Lower lobe of right lung (tissue), 2 donors: ENCODE measurements around the gene SHROOM2. TPM values are rescaled to one million over a fixed set of nuclear protein-coding genes. Genes with fewer than 3 reads are reported as not detected.
A peak's percentile ranks its signal among the peaks of the same experiment; 100 is the strongest.

Experiments used
- ATAC-seq, 2 donors: fragments of 200-7000 bp; cut with Tn5 transposase; one replicate each; pipeline ENCODE4 v1.9.1; 2020 to 2022; ENCODE audit warnings: mild to moderate bottlenecking in 2 of 2, moderate library complexity in 2 of 2
- DNase-seq: peaks from one replicate; pipeline ENCODE4 v3.0.0-alpha.2; 2020
- H3K27ac ChIP-seq: fragments of 200-600 bp; one replicate; pipeline ENCODE4 v1.8.0; 2022
- H3K27me3 ChIP-seq: fragments of 200-600 bp; one replicate; pipeline ENCODE4 v1.8.0; 2022; ENCODE audit warnings: low read depth
- H3K36me3 ChIP-seq: fragments of 200-600 bp; one replicate; pipeline ENCODE4 v1.8.0; 2022; ENCODE audit warnings: mild to moderate bottlenecking
- H3K4me1 ChIP-seq: fragments of 200-600 bp; one replicate; pipeline ENCODE4 v1.8.0; 2022
- H3K4me3 ChIP-seq: fragments of 200-600 bp; one replicate; pipeline ENCODE4 v1.8.0; 2022; ENCODE audit warnings: mild to moderate bottlenecking
- H3K9me3 ChIP-seq: fragments of 200-600 bp; one replicate; pipeline ENCODE4 v1.8.0; 2022
- CTCF ChIP-seq: fragments of 200-600 bp; IDR thresholded peaks from one replicate; pipeline ENCODE4 v1.8.0; 2022; ENCODE audit warnings: antibody characterized with exemption, mild to moderate bottlenecking
- intact Hi-C: fragments of 100-400 bp; cut with DNase I; formaldehyde crosslinking; loops from one replicate; pipeline ENCODE4 v1.11.0; 2022
- total RNA-seq: library from RNA; stranded (reverse); fragmentation: NEBNext Ultra II Directional; extraction: Animal tissue kit (Norgen Biotek cat#: 25700); gene quantifications from one replicate; pipeline ENCODE4 v1.2.1, GENCODE V29; 2021
- donor health status: DM: no; HTN: yes; CAD: no; lungs with severe emphysema.

The SHROOM2 gene
- total RNA-seq, 1 donor from 2014 or later, result 9.3 TPM

DNA sequence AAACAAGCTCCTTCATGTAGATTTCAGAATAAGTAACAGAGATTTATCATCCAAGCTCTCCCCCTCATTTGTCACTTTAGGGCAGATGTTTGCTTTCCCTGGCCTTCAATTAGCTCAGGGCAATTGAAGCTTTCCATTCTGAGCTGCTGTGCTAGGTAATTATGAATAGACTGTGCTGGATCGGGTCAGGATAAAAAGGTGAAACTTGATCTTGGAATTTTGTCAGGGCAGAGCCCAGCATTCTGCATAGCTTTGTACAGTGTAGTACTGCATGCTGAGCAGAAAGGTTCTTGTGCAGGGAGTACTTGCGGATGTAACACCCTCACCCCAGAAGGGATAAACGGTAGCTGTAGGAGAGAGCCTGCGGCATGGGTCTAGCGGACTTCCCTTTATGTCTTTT lies 116.9 kb downstream of the SHROOM2 start:
- no peaks in the 10 kb centered on the region for H3K27me3 ChIP-seq
- no peaks in the 10 kb centered on the region for H3K36me3 ChIP-seq
- DNase-seq (no peak), ATAC-seq (no peak)
- no peaks in the 10 kb centered on the region for H3K9me3 ChIP-seq
- intact Hi-C loops, result no loop called here
- TF ChIP-seq CTCF, result no peak
- H3K4me1 ChIP-seq, result no peaks in the 10 kb centered on the region
- H3K27ac ChIP-seq, result no peak overlapping the region
- no peak overlapping the region for H3K4me3 ChIP-seq

- Histone ChIP-seq H3K4me1 (no peaks in the 10 kb centered on the region), H3K27me3 (no peaks in the 10 kb centered on the region), H3K27ac (no peak overlapping the region), H3K4me3 (no peak overlapping the region), H3K36me3 (no peaks in the 10 kb centered on the region), H3K9me3 (no peaks in the 10 kb centered on the region)
- TF ChIP-seq CTCF, result no peak
- DNase-seq, result no peak
- no peak for ATAC-seq
- intact Hi-C loops, result no loop called here
These were observed 119.1 kb downstream of the SHROOM2 start for GRCh38 chrX:9905288-9905687.

DNA sequence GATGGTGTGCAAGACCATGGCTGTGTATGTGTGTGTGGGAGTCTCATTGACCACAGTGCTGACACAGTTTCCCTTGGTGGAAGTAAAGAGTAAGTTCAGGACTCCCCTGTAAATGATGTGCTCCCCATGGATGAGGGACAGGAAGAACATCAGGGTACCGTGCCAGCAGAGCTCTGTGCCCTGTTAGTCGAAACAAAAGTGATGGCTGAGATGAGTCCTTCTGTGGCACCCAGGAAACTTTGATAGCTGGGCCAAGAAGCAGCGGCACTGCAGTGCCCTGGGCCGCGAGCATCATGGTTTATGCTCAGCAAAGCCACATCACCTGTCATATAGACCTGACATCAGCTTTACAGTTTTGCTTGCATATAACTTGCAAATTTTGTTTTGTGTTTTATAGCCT lies 119.5 kb downstream of the SHROOM2 start:
- no peaks in the 10 kb centered on the region for H3K36me3 ChIP-seq
- no peak for TF ChIP-seq CTCF
- DNase-seq (no peak), ATAC-seq (no peak)
- H3K27ac ChIP-seq, result no peak overlapping the region
- H3K4me1 ChIP-seq, result no peaks in the 10 kb centered on the region
- H3K9me3 ChIP-seq, result no peaks in the 10 kb centered on the region
- H3K27me3 ChIP-seq, result no peaks in the 10 kb centered on the region
- no peak overlapping the region for H3K4me3 ChIP-seq
- intact Hi-C loops, result no loop called here

DNA sequence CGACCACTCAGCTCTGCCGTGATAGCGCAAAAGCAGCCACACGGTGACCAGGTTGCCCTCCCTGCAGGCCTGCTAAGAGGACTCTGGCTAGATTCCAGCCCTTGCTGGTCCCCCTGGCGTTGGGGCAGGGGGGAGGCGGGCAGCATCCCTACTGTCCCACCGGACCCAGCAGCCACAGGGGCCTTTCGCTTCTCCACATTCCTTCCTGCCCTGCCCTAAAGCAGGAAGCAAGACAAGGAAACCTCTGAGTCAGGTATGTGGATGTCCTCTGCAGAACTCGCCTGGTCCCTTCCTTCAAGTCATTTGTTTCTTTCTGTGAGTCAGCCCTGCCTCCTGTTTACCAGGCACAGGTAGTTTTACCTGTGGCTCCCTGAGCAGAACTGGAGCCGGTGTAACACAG lies 120.7 kb downstream of the SHROOM2 start:
- Histone ChIP-seq H3K4me3 (no peak overlapping the region), H3K4me1 (no peaks in the 10 kb centered on the region), H3K27ac (no peak overlapping the region), H3K9me3 (no peaks in the 10 kb centered on the region), H3K36me3 (no peaks in the 10 kb centered on the region), H3K27me3 (no peaks in the 10 kb centered on the region)
- TF ChIP-seq CTCF, result no peak
- DNase-seq, result no peak
- peak; percentile 15 to 43 for ATAC-seq
- intact Hi-C loops, result no loop called here

- no peak for TF ChIP-seq CTCF
- H3K36me3 ChIP-seq, result no peaks in the 10 kb centered on the region
- no peaks in the 10 kb centered on the region for H3K27me3 ChIP-seq
- H3K4me3 ChIP-seq, result no peak overlapping the region
- DNase-seq (no peak), ATAC-seq (no peak)
- no peak overlapping the region for H3K27ac ChIP-seq
- H3K4me1 ChIP-seq, result no peaks in the 10 kb centered on the region
- no peaks in the 10 kb centered on the region for H3K9me3 ChIP-seq
- intact Hi-C loops, result no loop called here
These were observed 121.6 kb downstream of the SHROOM2 start for GRCh38 chrX:9907645-9908387.
